Body of pancreas (tissue), 4 donors: Measurements from ENCODE around the gene DCAKD.

Experiments
- CTCF ChIP-seq, 7 experiments: fragments of 450-650 bp in 4 of 7; fragments of 200-600 bp in 3 of 7; sonication (generic) in 3 of 7; IDR thresholded peaks; one replicate each; pipeline ENCODE4 v1.5.1; 2016 to 2019; ENCODE audit warnings: antibody characterized with exemption in 7 of 7
- POLR2A ChIP-seq, 3 donors: fragments of 450-650 bp; IDR thresholded peaks; one replicate each; pipeline ENCODE4 v1.6.1; 2016; ENCODE audit warnings: antibody characterized with exemption in 3 of 3, mild to moderate bottlenecking in 2 of 3

GRCh38 chr17:44990994-44991393 is 60.4 kb downstream of the DCAKD start:
- TF ChIP-seq POLR2A (IDR thresholded peaks at IDR 0.05) (no peak), CTCF (IDR thresholded peaks at IDR 0.05) (no peak)
